Measurements from ENCODE around the gene PAPLN. TPM values are rescaled to one million over a fixed set of nuclear protein-coding genes. Genes with fewer than 3 reads are reported as not detected.

Gene PAPLN
- total RNA-seq, 1 experiment from 2014 or later: 0.40 TPM

GRCh38 chr14:73264885-73265720 is 27.8 kb downstream of the PAPLN start:
- DNase-seq (no peak), ATAC-seq (peak; percentile 7)
- no peak overlapping the region for H3K4me2 ChIP-seq (ENCODE audit: low read length)
- POLR2A ChIA-PET (ENCODE audit: unreplicated experiment): no interaction called here
- no peaks in the 10 kb centered on the region for H3F3A ChIP-seq (ENCODE audit: low read length, unreplicated experiment)
- H3K9me3 ChIP-seq (ENCODE audit: low read length): no peaks in the 10 kb centered on the region
- H3K9me2 ChIP-seq (replicated peaks; ENCODE audit: low read length): no peaks in the 10 kb centered on the region
- H3K4me1 ChIP-seq (ENCODE audit: insufficient read depth, low read length): no peaks in the 10 kb centered on the region
- BruUV-seq (replicated peaks): no TSS peak
- no peaks in the 10 kb centered on the region for H3K79me2 ChIP-seq (ENCODE audit: low read length)
- H3K27ac ChIP-seq (ENCODE audit: low read length): no peak overlapping the region
- H3K4me3 ChIP-seq (ENCODE audit: low read length): no peak overlapping the region
- H3K9ac ChIP-seq (ENCODE audit: low read length): no peak overlapping the region
- CTCF ChIA-PET: interaction anchor here (0.8 kb wide), 1 partner anchor 92 kb away, joined by 3 read pairs; no protein-coding TSS in a partner anchor
- H2AFZ ChIP-seq (ENCODE audit: low read length): no peak overlapping the region
- H3K27me3 ChIP-seq (ENCODE audit: low read length): no peaks in the 10 kb centered on the region
- no peak for TF ChIP-seq EZH2 (IDR thresholded peaks at IDR 0.05; ENCODE audit: low read length, unreplicated experiment)
- no peak for TF ChIP-seq CTCF (conservative IDR thresholded peaks at IDR 0.05; ENCODE audit: low read depth, low read length)
- TF ChIP-seq EZH2phosphoT487 (IDR thresholded peaks at IDR 0.05; ENCODE audit: borderline replicate concordance, low read length): no peak
- intact Hi-C loops (cut with micrococcal nuclease): no loop called here
- no peaks in the 10 kb centered on the region for H3K36me3 ChIP-seq (ENCODE audit: low read depth, low read length)
- no peaks in the 10 kb centered on the region for H4K20me1 ChIP-seq (ENCODE audit: low read length)

- Histone ChIP-seq H3K27ac (ENCODE audit: low read length) (no peak overlapping the region), H3F3A (ENCODE audit: low read length, unreplicated experiment) (no peaks in the 10 kb centered on the region), H3K36me3 (ENCODE audit: low read depth, low read length) (no peaks in the 10 kb centered on the region), H3K27me3 (ENCODE audit: low read length) (no peaks in the 10 kb centered on the region), H3K9me2 (replicated peaks; ENCODE audit: low read length) (no peaks in the 10 kb centered on the region), H3K4me2 (ENCODE audit: low read length) (no peak overlapping the region), H3K4me1 (ENCODE audit: insufficient read depth, low read length) (no peaks in the 10 kb centered on the region), H4K20me1 (ENCODE audit: low read length) (no peaks in the 10 kb centered on the region), H3K9me3 (ENCODE audit: low read length) (no peaks in the 10 kb centered on the region), H2AFZ (ENCODE audit: low read length) (no peak overlapping the region), H3K9ac (ENCODE audit: low read length) (no peak overlapping the region), H3K4me3 (ENCODE audit: low read length) (no peak overlapping the region), H3K79me2 (ENCODE audit: low read length) (no peaks in the 10 kb centered on the region)
- intact Hi-C loops (cut with micrococcal nuclease): no loop called here
- POLR2A ChIA-PET (ENCODE audit: unreplicated experiment): interaction anchor here (0.6 kb wide), 2 partner anchors 77 to 237 kb away, joined by 4 to 5 read pairs; no protein-coding TSS in a partner anchor
- no peak for DNase-seq
- ATAC-seq: no peak
- CTCF ChIA-PET: interaction anchor here (0.8 kb wide), 1 partner anchor 93 kb away, joined by 3 read pairs; no protein-coding TSS in a partner anchor
- BruUV-seq (replicated peaks): no TSS peak
- TF ChIP-seq EZH2phosphoT487 (IDR thresholded peaks at IDR 0.05; ENCODE audit: borderline replicate concordance, low read length): no peak
- TF ChIP-seq EZH2 (IDR thresholded peaks at IDR 0.05; ENCODE audit: low read length, unreplicated experiment): no peak
- no peak for TF ChIP-seq CTCF (conservative IDR thresholded peaks at IDR 0.05; ENCODE audit: low read depth, low read length)
These were observed 28.4 kb downstream of the PAPLN start for GRCh38 chr14:73265721-73266046.

- no peak overlapping the region for H2AFZ ChIP-seq (ENCODE audit: low read length)
- H3K9me2 ChIP-seq (replicated peaks; ENCODE audit: low read length): no peaks in the 10 kb centered on the region
- no peaks in the 10 kb centered on the region for H3K27me3 ChIP-seq (ENCODE audit: low read length)
- intact Hi-C loops (cut with micrococcal nuclease): no loop called here
- H3K4me3 ChIP-seq (ENCODE audit: low read length): no peak overlapping the region
- no peak overlapping the region for H3K9ac ChIP-seq (ENCODE audit: low read length)
- no peak for DNase-seq
- H3F3A ChIP-seq (ENCODE audit: low read length, unreplicated experiment): no peaks in the 10 kb centered on the region
- TF ChIP-seq EZH2phosphoT487 (IDR thresholded peaks at IDR 0.05; ENCODE audit: borderline replicate concordance, low read length) (no peak), CTCF (conservative IDR thresholded peaks at IDR 0.05; ENCODE audit: low read depth, low read length) (no peak), EZH2 (IDR thresholded peaks at IDR 0.05; ENCODE audit: low read length, unreplicated experiment) (no peak)
- no peaks in the 10 kb centered on the region for H3K9me3 ChIP-seq (ENCODE audit: low read length)
- H4K20me1 ChIP-seq (ENCODE audit: low read length): no peaks in the 10 kb centered on the region
- no peaks in the 10 kb centered on the region for H3K36me3 ChIP-seq (ENCODE audit: low read depth, low read length)
- no peak for ATAC-seq
- H3K79me2 ChIP-seq (ENCODE audit: low read length): no peaks in the 10 kb centered on the region
- H3K4me2 ChIP-seq (ENCODE audit: low read length): no peak overlapping the region
- CTCF ChIA-PET: interaction anchor here (0.8 kb wide), 1 partner anchor 93 kb away, joined by 3 read pairs; no protein-coding TSS in a partner anchor
- BruUV-seq (replicated peaks): no TSS peak
- H3K4me1 ChIP-seq (ENCODE audit: insufficient read depth, low read length): no peaks in the 10 kb centered on the region
- H3K27ac ChIP-seq (ENCODE audit: low read length): no peak overlapping the region
- POLR2A ChIA-PET (ENCODE audit: unreplicated experiment): interaction anchor here (0.6 kb wide), 2 partner anchors 78 to 238 kb away, joined by 4 to 5 read pairs; no protein-coding TSS in a partner anchor
These were observed 29.0 kb downstream of the PAPLN start for GRCh38 chr14:73266317-73266716.
